Vagina (tissue), 2 donors: ENCODE data around the gene RAB3IL1.

Experiments used
- POLR2A ChIP-seq, 2 donors: fragments of 450-650 bp; IDR thresholded peaks; one replicate each; pipeline ENCODE4 v1.6.1; 2017; ENCODE audit warnings: antibody characterized with exemption in 2 of 2, mild to moderate bottlenecking in 2 of 2, moderate library complexity in 2 of 2
- TF ChIP-seq, protein P1 (sequence below), 3 experiments: fragments of 450-650 bp in 2 of 3; fragments of 200-600 bp in 1 of 3; sonication (generic) in 1 of 3; IDR thresholded peaks; one replicate each; pipeline ENCODE4 v1.5.1; 2017 to 2019; ENCODE audit warnings: antibody characterized with exemption in 3 of 3, mild to moderate bottlenecking in 2 of 3, moderate library complexity in 2 of 3

GRCh38 chr11:61855939-61856680, 61.3 kb downstream of the RAB3IL1 start:
- TF ChIP-seq, protein P1, sequence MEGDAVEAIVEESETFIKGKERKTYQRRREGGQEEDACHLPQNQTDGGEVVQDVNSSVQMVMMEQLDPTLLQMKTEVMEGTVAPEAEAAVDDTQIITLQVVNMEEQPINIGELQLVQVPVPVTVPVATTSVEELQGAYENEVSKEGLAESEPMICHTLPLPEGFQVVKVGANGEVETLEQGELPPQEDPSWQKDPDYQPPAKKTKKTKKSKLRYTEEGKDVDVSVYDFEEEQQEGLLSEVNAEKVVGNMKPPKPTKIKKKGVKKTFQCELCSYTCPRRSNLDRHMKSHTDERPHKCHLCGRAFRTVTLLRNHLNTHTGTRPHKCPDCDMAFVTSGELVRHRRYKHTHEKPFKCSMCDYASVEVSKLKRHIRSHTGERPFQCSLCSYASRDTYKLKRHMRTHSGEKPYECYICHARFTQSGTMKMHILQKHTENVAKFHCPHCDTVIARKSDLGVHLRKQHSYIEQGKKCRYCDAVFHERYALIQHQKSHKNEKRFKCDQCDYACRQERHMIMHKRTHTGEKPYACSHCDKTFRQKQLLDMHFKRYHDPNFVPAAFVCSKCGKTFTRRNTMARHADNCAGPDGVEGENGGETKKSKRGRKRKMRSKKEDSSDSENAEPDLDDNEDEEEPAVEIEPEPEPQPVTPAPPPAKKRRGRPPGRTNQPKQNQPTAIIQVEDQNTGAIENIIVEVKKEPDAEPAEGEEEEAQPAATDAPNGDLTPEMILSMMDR (IDR thresholded peaks at IDR 0.05) = no peak
- TF ChIP-seq POLR2A (IDR thresholded peaks at IDR 0.05) = no peak
